Hepatocyte (in vitro differentiated cells): ENCODE results near the gene TNPO3. TPM values are rescaled to one million over a fixed set of nuclear protein-coding genes. Genes with fewer than 3 reads are reported as not detected.

ENCODE experiments used
- DNase-seq: peaks from one replicate; pipeline ENCODE4 v3.0.0-alpha.2; 2016; ENCODE audit warnings: low spot score
- H2AFZ ChIP-seq: fragments of 200-600 bp; sonication (generic); 2 replicates; pipeline ENCODE4 v1.6.0; 2016; ENCODE audit warnings: antibody characterized with exemption, mild to moderate bottlenecking
- H3K27ac ChIP-seq: fragments of 200-600 bp; sonication (generic); 2 replicates; pipeline ENCODE4 v1.5.1; 2016; ENCODE audit warnings: mild to moderate bottlenecking
- H3K27me3 ChIP-seq: fragments of 200-600 bp; sonication (generic); 2 replicates; pipeline ENCODE4 v1.6.1; 2016
- H3K36me3 ChIP-seq: fragments of 200-600 bp; sonication (generic); replicated peaks from 2 replicates; pipeline ENCODE4 v1.5.1; 2016; ENCODE audit warnings: low read depth; ENCODE audit not compliant: insufficient read depth
- H3K4me1 ChIP-seq: fragments of 200-600 bp; sonication (generic); 2 replicates; pipeline ENCODE4 v1.5.1; 2016; ENCODE audit warnings: mild to moderate bottlenecking, moderate library complexity; ENCODE audit not compliant: insufficient read depth
- H3K4me2 ChIP-seq: fragments of 200-600 bp; sonication (generic); 2 replicates; pipeline ENCODE4 v1.6.0; 2016
- H3K4me3 ChIP-seq: fragments of 200-600 bp; sonication (generic); 2 replicates; pipeline ENCODE4 v1.5.1; 2016; ENCODE audit warnings: mild to moderate bottlenecking
- H3K79me2 ChIP-seq: fragments of 200-600 bp; sonication (generic); 2 replicates; pipeline ENCODE4 v1.6.0; 2017; ENCODE audit warnings: mild to moderate bottlenecking
- H3K9me2 ChIP-seq: fragments of 200-600 bp; sonication (generic); replicated peaks from 2 replicates; pipeline ENCODE4 v1.6.0; 2017; ENCODE audit warnings: mild to moderate bottlenecking; ENCODE audit not compliant: insufficient read depth
- H3K9me3 ChIP-seq: fragments of 200-600 bp; sonication (generic); 2 replicates; pipeline ENCODE4 v1.5.1; 2016; ENCODE audit warnings: low read depth, mild to moderate bottlenecking
- H4K20me1 ChIP-seq: fragments of 200-600 bp; sonication (generic); 2 replicates; pipeline ENCODE4 v1.6.0; 2016; ENCODE audit warnings: mild to moderate bottlenecking; ENCODE audit not compliant: insufficient read depth, poor library complexity, severe bottlenecking
- EZH2 ChIP-seq: fragments of 200-600 bp; sonication (generic); IDR thresholded peaks from 2 replicates; pipeline ENCODE4 v1.6.1; 2016; ENCODE audit warnings: antibody characterized with exemption, mild to moderate bottlenecking, borderline replicate concordance
- EZH2phosphoT487 ChIP-seq: fragments of 200-600 bp; sonication (generic); IDR thresholded peaks from one replicate; pipeline ENCODE4 v1.6.1; 2018; ENCODE audit warnings: antibody characterized with exemption, mild to moderate bottlenecking, low read depth, moderate library complexity; ENCODE audit not compliant: unreplicated experiment, severe bottlenecking
- WGBS: methylation state at CpG from one replicate; pipeline ENCODE4 v1.1.6; 2016; ENCODE audit warnings: low lambda C conversion rate; ENCODE audit errors: missing lambda C conversion rate; 5-methylcytosine and 5-hydroxymethylcytosine counted together
- polyA plus RNA-seq: library from polyadenylated mRNA; unstranded; fragments of >200 nt; fragmentation: Nextera tagmentation; extraction: Ambion mirVana; gene quantifications from 2 replicates; pipeline ENCODE4 v1.2.1, GENCODE V29; 2016
- total RNA-seq: library from RNA; depleted of rRNA; stranded (reverse); fragments of >200 nt; gene quantifications from 2 replicates; pipeline ENCODE4 v1.2.3, GENCODE V29; 2014
- TF ChIP-seq, protein P1 (sequence below): fragments of 200-600 bp; sonication (generic); IDR thresholded peaks from 2 replicates; pipeline ENCODE4 v1.5.1; 2016; ENCODE audit warnings: antibody characterized with exemption, mild to moderate bottlenecking; ENCODE audit not compliant: poor library complexity

TNPO3 gene
- total and polyA plus RNA-seq, 2 experiments from 2014 or later: 19.9 to 35.4 TPM

- WGBS: 83% methylated on average over 2 of the region's 2 CpGs
- TF ChIP-seq EZH2phosphoT487 (no peak), EZH2 (no peak)
- TF ChIP-seq, protein P1, sequence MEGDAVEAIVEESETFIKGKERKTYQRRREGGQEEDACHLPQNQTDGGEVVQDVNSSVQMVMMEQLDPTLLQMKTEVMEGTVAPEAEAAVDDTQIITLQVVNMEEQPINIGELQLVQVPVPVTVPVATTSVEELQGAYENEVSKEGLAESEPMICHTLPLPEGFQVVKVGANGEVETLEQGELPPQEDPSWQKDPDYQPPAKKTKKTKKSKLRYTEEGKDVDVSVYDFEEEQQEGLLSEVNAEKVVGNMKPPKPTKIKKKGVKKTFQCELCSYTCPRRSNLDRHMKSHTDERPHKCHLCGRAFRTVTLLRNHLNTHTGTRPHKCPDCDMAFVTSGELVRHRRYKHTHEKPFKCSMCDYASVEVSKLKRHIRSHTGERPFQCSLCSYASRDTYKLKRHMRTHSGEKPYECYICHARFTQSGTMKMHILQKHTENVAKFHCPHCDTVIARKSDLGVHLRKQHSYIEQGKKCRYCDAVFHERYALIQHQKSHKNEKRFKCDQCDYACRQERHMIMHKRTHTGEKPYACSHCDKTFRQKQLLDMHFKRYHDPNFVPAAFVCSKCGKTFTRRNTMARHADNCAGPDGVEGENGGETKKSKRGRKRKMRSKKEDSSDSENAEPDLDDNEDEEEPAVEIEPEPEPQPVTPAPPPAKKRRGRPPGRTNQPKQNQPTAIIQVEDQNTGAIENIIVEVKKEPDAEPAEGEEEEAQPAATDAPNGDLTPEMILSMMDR: no peak
- H3K27me3 ChIP-seq: no peaks in the 10 kb centered on the region
- H3K9me2 ChIP-seq: no peaks in the 10 kb centered on the region
- peak overlapping the region; percentile 12 for H3K27ac ChIP-seq
- no peak overlapping the region for H3K4me3 ChIP-seq
- H3K4me1 ChIP-seq: no peaks in the 10 kb centered on the region
- DNase-seq: no peak
- peaks cover 25% of the 10 kb centered on the region for H4K20me1 ChIP-seq
- no peaks in the 10 kb centered on the region for H3K36me3 ChIP-seq
- no peaks in the 10 kb centered on the region for H3K9me3 ChIP-seq
- peaks cover 89% of the 10 kb centered on the region for H3K79me2 ChIP-seq
- no peak overlapping the region for H3K4me2 ChIP-seq
- H2AFZ ChIP-seq: no peak overlapping the region
Observed at GRCh38 chr7:129021656-129022055, 33.3 kb downstream of the TNPO3 start.

DNA sequence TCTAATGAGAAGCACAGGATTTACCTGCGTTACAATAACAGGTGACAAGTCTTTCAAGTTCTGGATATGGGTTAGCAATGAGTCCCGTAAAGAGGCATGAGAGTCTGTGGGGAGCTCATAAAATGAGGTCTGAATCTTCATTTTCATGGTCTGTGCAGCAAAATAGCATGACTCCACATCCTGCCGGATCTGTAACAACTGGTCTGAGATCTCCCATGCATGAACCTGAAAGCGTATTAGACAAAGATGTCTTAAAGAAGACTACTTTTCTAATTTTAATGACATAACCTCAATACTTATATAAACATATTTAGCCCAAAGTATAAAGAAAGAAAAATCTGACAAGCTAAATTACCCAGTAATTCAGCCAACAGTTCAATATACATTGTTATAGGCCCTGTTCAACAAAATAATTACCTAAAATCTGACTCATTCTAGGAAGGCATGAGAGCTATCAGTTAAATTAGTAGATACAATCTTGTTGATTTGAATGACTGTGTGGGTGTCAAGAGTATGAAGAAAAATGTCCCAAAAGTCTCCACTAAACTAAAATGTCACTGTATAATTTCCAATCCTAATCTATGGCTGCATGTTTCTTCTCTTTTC, 36.9 kb downstream of the TNPO3 start:
- no peaks in the 10 kb centered on the region for H3K4me1 ChIP-seq
- TF ChIP-seq EZH2phosphoT487: no peak
- TF ChIP-seq, protein P1: no peak
- no peak for TF ChIP-seq EZH2
- H3K4me3 ChIP-seq: no peak overlapping the region
- peaks cover 7% of the 10 kb centered on the region for H3K36me3 ChIP-seq
- peaks cover 68% of the 10 kb centered on the region for H3K79me2 ChIP-seq
- WGBS: 88% methylated on average over 4 of the region's 4 CpGs
- H3K9me3 ChIP-seq: no peaks in the 10 kb centered on the region
- H4K20me1 ChIP-seq: peaks cover 14% of the 10 kb centered on the region
- H3K9me2 ChIP-seq: no peaks in the 10 kb centered on the region
- no peak overlapping the region for H3K4me2 ChIP-seq
- no peak for DNase-seq
- H3K27ac ChIP-seq: no peak overlapping the region
- H2AFZ ChIP-seq: no peak overlapping the region
- no peaks in the 10 kb centered on the region for H3K27me3 ChIP-seq

DNA sequence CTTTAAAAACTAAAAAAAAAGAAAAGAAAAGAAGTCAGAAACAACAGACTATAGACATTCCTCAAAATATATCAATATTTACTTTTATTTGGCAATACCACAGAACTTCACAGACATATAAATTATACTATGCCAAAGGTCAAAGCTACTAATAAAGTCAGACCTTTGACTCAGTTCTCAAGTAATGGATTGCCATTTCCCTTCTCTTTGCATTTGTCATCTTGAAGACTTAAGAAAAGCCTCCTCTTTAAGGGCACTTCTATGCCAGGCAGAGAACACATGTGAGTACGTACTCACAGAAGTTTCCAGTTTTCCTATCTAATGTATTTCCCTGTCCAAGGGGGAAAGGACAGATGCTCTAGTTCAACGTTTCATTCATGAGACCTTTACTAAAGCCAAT, 37.6 kb downstream of the TNPO3 start:
- Histone ChIP-seq H3K9me2 (no peaks in the 10 kb centered on the region), H2AFZ (no peak overlapping the region), H3K27ac (no peak overlapping the region), H3K27me3 (no peaks in the 10 kb centered on the region), H4K20me1 (peaks cover 7% of the 10 kb centered on the region), H3K36me3 (peaks cover 7% of the 10 kb centered on the region), H3K4me2 (no peak overlapping the region), H3K4me3 (no peak overlapping the region), H3K9me3 (no peaks in the 10 kb centered on the region), H3K79me2 (peaks cover 68% of the 10 kb centered on the region), H3K4me1 (no peaks in the 10 kb centered on the region)
- DNase-seq: no peak
- 78% methylated on average over 2 of the region's 2 CpGs for WGBS
- TF ChIP-seq, protein P1: no peak
- no peak for TF ChIP-seq EZH2
- TF ChIP-seq EZH2phosphoT487: no peak
